Naive thymus-derived CD4-positive, alpha-beta T cell (primary cell): Measurements from ENCODE around the gene COL5A1. TPM values are rescaled to one million over a fixed set of nuclear protein-coding genes. Genes with fewer than 3 reads are reported as not detected.

Experiments used
- ATAC-seq: fragments of 150-1000 bp; cut with Tn5 transposase; 2 replicates; pipeline ENCODE4 v1.10.0; 2021; ENCODE audit warnings: mild to moderate bottlenecking, moderate library complexity
- CTCF ChIA-PET: fragments of 350-600 bp; sonication (Branson Sonifier 250); formaldehyde crosslinking; loops from one replicate; lab custom pipeline; 2021; ENCODE audit warnings: antibody characterized with exemption; lab: Charles Lee
- POLR2A ChIA-PET: fragments of 350-600 bp; sonication (Branson Sonifier 250); formaldehyde crosslinking; loops from one replicate; lab custom pipeline; 2021; ENCODE audit warnings: antibody characterized with exemption, inconsistent platforms; lab: Charles Lee
- DNase-seq, 9 donors: peaks; one replicate each; pipeline versions ENCODE4 v3.0.0 to v3.0.0-alpha.2; 2020 to 2022; ENCODE audit warnings: mixed read lengths in 1 of 9
- H3K27ac ChIP-seq: one replicate; pipeline ENCODE4 v1.7.0; 2013; ENCODE audit warnings: mild to moderate bottlenecking, low read depth, low read length, moderate library complexity
- H3K27me3 ChIP-seq, 2 donors: one replicate each; pipeline ENCODE4 v1.7.0; 2013; ENCODE audit warnings: low read length in 2 of 2, mild to moderate bottlenecking in 2 of 2, moderate library complexity in 2 of 2; ENCODE audit not compliant: control insufficient read depth in 2 of 2, insufficient read depth in 2 of 2
- H3K36me3 ChIP-seq, 3 experiments: 1 replicate in 2 of 3; 2 replicates in 1 of 3; pipeline ENCODE4 v1.7.0; 2013; ENCODE audit warnings: low read length in 3 of 3, mild to moderate bottlenecking in 3 of 3, moderate library complexity in 1 of 3; ENCODE audit not compliant: insufficient read depth in 3 of 3, control insufficient read depth in 2 of 3
- H3K4me1 ChIP-seq, 2 donors: one replicate each; pipeline ENCODE4 v1.7.0; 2013; ENCODE audit warnings: low read length in 2 of 2, mild to moderate bottlenecking in 2 of 2, moderate library complexity in 1 of 2; ENCODE audit not compliant: control insufficient read depth in 2 of 2, insufficient read depth in 2 of 2
- H3K4me3 ChIP-seq: 2 replicates; pipeline ENCODE4 v1.7.0; 2013; ENCODE audit warnings: mild to moderate bottlenecking, low read length
- H3K9me3 ChIP-seq, 3 experiments: 1 replicate in 2 of 3; 2 replicates in 1 of 3; pipeline ENCODE4 v1.7.0; 2013; ENCODE audit warnings: low read length in 3 of 3; ENCODE audit not compliant: control insufficient read depth in 2 of 3
- H3K27ac Mint-ChIP-seq, 9 donors: one replicate each; pipeline ENCODE4 v1.8.0; 2020 to 2022; ENCODE audit warnings: mixed read lengths in 9 of 9, mild to moderate bottlenecking in 8 of 9, moderate library complexity in 5 of 9, inconsistent platforms in 2 of 9
- H3K27me3 Mint-ChIP-seq, 5 donors: one replicate each; pipeline ENCODE4 v1.8.0; 2021 to 2022; ENCODE audit warnings: mixed read lengths in 5 of 5, mild to moderate bottlenecking in 1 of 5
- H3K36me3 Mint-ChIP-seq, 5 donors: one replicate each; pipeline ENCODE4 v1.8.0; 2020 to 2022; ENCODE audit warnings: mixed read lengths in 5 of 5, mild to moderate bottlenecking in 3 of 5, inconsistent platforms in 1 of 5
- H3K4me1 Mint-ChIP-seq, 7 donors: one replicate each; pipeline ENCODE4 v1.8.0; 2020 to 2022; ENCODE audit warnings: mixed read lengths in 7 of 7, mild to moderate bottlenecking in 3 of 7, inconsistent platforms in 1 of 7
- H3K4me3 Mint-ChIP-seq, 10 donors: one replicate each; pipeline ENCODE4 v1.8.0; 2020 to 2022; ENCODE audit warnings: mild to moderate bottlenecking in 10 of 10, mixed read lengths in 10 of 10, moderate library complexity in 6 of 10, inconsistent platforms in 2 of 10
- H3K9me3 Mint-ChIP-seq, 11 donors: one replicate each; pipeline ENCODE4 v1.8.0; 2020 to 2022; ENCODE audit warnings: mixed read lengths in 11 of 11, mild to moderate bottlenecking in 4 of 11, inconsistent platforms in 1 of 11, moderate library complexity in 1 of 11
- intact Hi-C, 2 donors: fragments of 100-400 bp; cut with micrococcal nuclease; formaldehyde crosslinking; loops; one replicate each; pipeline ENCODE4 v1.15.1; 2023
- polyA plus RNA-seq, 2 donors: library from polyadenylated mRNA; unstranded; fragments of 300-500 nt; fragmentation: Illumina TruSeq; gene quantifications; one replicate each; pipeline ENCODE4 v1.2.3, GENCODE V29; 2021
- total RNA-seq, 6 experiments: library from RNA in 5 of 6; stranded (reverse) in 5 of 6; gene quantifications; 1 replicate in 5 of 6; 2 replicates in 1 of 6; pipeline ENCODE4 v1.2.3 and lab custom pipeline; 2021 to 2026

The COL5A1 gene
- total and polyA plus RNA-seq, 7 experiments from 2014 or later: 0.16 to 0.56 (median 0.24) TPM; not detected in 2

- POLR2A ChIA-PET: no interaction called here
- peaks cover 0 to 7% (median 4%) of the 10 kb centered on the region in 5 donors for H3K27me3 Mint-ChIP-seq
- no peak for DNase-seq
- H3K27ac Mint-ChIP-seq: no peak overlapping the region
- no peak overlapping the region for H3K27ac ChIP-seq
- H3K36me3 ChIP-seq: no peaks in the 10 kb centered on the region
- CTCF ChIA-PET: no interaction called here
- no peaks in the 10 kb centered on the region for H3K9me3 ChIP-seq
- H3K4me1 ChIP-seq: no peaks in the 10 kb centered on the region
- no peaks in the 10 kb centered on the region for H3K9me3 Mint-ChIP-seq
- no peak for ATAC-seq
- intact Hi-C loops: no loop called here
- no peaks in the 10 kb centered on the region for H3K36me3 Mint-ChIP-seq
- no peak overlapping the region for H3K4me3 Mint-ChIP-seq
- no peaks in the 10 kb centered on the region for H3K4me1 Mint-ChIP-seq
- no peak overlapping the region for H3K4me3 ChIP-seq
- no peaks in the 10 kb centered on the region for H3K27me3 ChIP-seq
Measured at GRCh38 chr9:134622896-134623257, 18.7 kb upstream of the COL5A1 start.

DNA sequence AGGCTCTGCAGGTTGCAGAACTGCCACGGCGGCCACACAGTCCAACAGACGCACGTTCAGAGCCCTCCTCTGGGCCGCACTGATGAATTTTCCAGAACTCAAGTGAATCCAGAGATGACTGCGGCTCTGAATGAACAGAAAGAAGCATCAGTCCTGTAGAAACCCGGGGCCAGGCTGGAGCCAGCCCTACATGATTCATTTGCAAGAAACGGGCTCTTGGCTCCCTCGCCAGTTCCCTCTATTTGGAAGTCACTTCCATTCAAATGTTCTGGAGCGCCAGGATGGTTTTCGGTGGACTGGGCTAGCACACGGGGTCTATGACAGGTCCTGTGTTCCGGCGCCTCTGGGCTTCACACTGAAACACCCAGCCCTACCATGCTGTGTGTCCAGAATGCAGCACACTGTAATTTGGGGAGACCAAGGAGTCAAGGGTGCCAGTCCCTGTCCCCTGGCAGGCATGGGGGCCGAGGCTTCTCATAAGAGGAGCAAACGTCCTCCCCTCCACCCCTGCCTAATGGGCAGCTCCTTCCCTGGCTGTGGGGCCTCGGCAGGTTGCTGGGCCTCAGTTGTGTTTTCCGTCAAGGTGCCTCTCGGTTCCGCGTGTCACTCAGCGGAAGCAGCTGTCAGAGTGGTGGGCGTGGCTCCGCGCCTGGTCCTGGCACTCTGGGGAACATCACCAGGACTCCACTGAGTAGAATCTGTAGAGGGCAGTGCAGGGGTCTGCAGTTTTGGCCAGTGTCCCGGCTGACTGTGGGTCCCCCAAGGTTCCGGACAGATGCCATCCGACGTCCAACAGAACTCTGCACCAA is 18.1 kb upstream of the COL5A1 start:
- POLR2A ChIA-PET: no interaction called here
- Mint-ChIP-seq H3K27ac (no peak overlapping the region), H3K9me3 (no peaks in the 10 kb centered on the region), H3K27me3 (peaks cover 0 to 7% (median 1%) of the 10 kb centered on the region in 5 donors), H3K4me3 (no peak overlapping the region), H3K4me1 (no peaks in the 10 kb centered on the region), H3K36me3 (no peaks in the 10 kb centered on the region)
- ATAC-seq (no peak), DNase-seq (no peak)
- no peaks in the 10 kb centered on the region for H3K27me3 ChIP-seq
- CTCF ChIA-PET: no interaction called here
- H3K27ac ChIP-seq: no peak overlapping the region
- H3K4me3 ChIP-seq: no peak overlapping the region
- H3K36me3 ChIP-seq: no peaks in the 10 kb centered on the region
- H3K9me3 ChIP-seq: no peaks in the 10 kb centered on the region
- intact Hi-C loops: no loop called here
- H3K4me1 ChIP-seq: no peaks in the 10 kb centered on the region

DNA sequence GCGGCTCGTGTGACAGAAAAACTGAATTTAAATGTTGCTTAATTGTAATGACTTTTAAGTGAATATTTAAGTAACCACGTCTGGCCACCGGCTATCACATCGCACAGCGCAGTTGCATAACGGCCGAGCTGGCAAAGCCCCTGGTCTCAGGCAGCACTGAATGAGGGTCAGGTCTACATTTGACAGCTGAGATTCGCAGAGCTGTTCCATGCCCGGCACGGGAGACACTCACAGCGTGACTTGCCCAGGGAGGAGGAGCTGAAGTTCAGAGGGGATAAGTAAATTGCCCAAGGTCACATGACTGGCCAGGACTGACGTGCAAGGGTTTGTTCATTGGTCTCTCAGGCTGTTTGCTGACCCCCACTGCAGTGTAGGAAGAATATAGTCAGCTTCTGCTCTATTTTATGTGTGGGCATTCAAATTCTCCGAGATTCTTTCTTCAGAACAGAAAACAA is 17.4 kb upstream of the COL5A1 start:
- H3K9me3 Mint-ChIP-seq: no peaks in the 10 kb centered on the region
- H3K4me1 ChIP-seq: no peaks in the 10 kb centered on the region
- no peak overlapping the region for H3K4me3 ChIP-seq
- CTCF ChIA-PET: no interaction called here
- no peaks in the 10 kb centered on the region for H3K4me1 Mint-ChIP-seq
- intact Hi-C loops: no loop called here
- no peaks in the 10 kb centered on the region for H3K36me3 ChIP-seq
- no peaks in the 10 kb centered on the region for H3K27me3 ChIP-seq
- DNase-seq: no peak
- H3K36me3 Mint-ChIP-seq: no peaks in the 10 kb centered on the region
- no peak for ATAC-seq
- H3K27ac Mint-ChIP-seq: no peak overlapping the region
- no peak overlapping the region for H3K27ac ChIP-seq
- no peak overlapping the region for H3K4me3 Mint-ChIP-seq
- H3K27me3 Mint-ChIP-seq: peaks cover 0 to 7% (median 0%) of the 10 kb centered on the region in 5 donors
- no peaks in the 10 kb centered on the region for H3K9me3 ChIP-seq
- POLR2A ChIA-PET: no interaction called here

GRCh38 chr9:134624621-134625181 is 16.9 kb upstream of the COL5A1 start:
- intact Hi-C loops: no loop called here
- H3K36me3 Mint-ChIP-seq: no peaks in the 10 kb centered on the region

GRCh38 chr9:134625361-134626068 is 16.1 kb upstream of the COL5A1 start:
- ChIA-PET POLR2A (no interaction called here), CTCF (no interaction called here)
- H3K27ac ChIP-seq: no peak overlapping the region
- no peak for ATAC-seq
- no peaks in the 10 kb centered on the region for H3K4me1 ChIP-seq
- Mint-ChIP-seq H3K4me1 (no peaks in the 10 kb centered on the region), H3K36me3 (no peaks in the 10 kb centered on the region), H3K27ac (no peak overlapping the region), H3K9me3 (no peaks in the 10 kb centered on the region), H3K27me3 (peaks cover 0 to 7% (median 0%) of the 10 kb centered on the region in 5 donors), H3K4me3 (no peak overlapping the region)
- no peaks in the 10 kb centered on the region for H3K9me3 ChIP-seq
- intact Hi-C loops: no loop called here
- H3K36me3 ChIP-seq: no peaks in the 10 kb centered on the region
- no peak overlapping the region for H3K4me3 ChIP-seq
- no peak for DNase-seq
- no peaks in the 10 kb centered on the region for H3K27me3 ChIP-seq

More at GRCh38 chr9:134624621-134625181, 16.9 kb upstream of the COL5A1 start:
- peak overlapping the region in 1 of 9 donors; percentile 36 for H3K27ac Mint-ChIP-seq
- no peak overlapping the region for H3K4me3 Mint-ChIP-seq
- H3K9me3 Mint-ChIP-seq: no peaks in the 10 kb centered on the region
- no peak for ATAC-seq
- Histone ChIP-seq H3K36me3 (no peaks in the 10 kb centered on the region), H3K27me3 (no peaks in the 10 kb centered on the region), H3K9me3 (no peaks in the 10 kb centered on the region), H3K4me3 (no peak overlapping the region), H3K4me1 (no peaks in the 10 kb centered on the region), H3K27ac (no peak overlapping the region)
- DNase-seq: no peak
- ChIA-PET CTCF (no interaction called here), POLR2A (no interaction called here)
- no peaks in the 10 kb centered on the region for H3K4me1 Mint-ChIP-seq
- H3K27me3 Mint-ChIP-seq: peaks cover 0 to 7% (median 0%) of the 10 kb centered on the region in 5 donors

DNA sequence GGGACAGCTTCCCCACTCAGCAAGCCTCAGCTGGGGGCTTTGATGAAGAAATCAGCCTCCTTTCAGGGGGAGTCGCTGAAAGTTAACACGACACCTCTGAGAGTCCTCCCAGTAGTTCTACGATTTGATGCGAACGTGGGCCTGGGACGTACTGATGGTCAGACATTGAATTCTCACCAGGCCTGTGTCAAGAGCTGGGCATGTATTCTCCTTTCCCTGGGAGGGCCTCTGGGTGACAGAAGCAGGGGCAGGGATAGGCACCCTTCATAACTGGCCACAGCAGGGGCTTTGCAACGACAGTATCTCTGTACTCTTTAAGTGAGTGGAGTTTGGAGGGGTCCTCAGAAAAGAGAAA is 15.6 kb upstream of the COL5A1 start:
- H3K27me3 Mint-ChIP-seq: peaks cover 0 to 7% (median 3%) of the 10 kb centered on the region in 5 donors
- H3K36me3 Mint-ChIP-seq: no peaks in the 10 kb centered on the region
- Histone ChIP-seq H3K36me3 (no peaks in the 10 kb centered on the region), H3K27me3 (no peaks in the 10 kb centered on the region), H3K4me3 (no peak overlapping the region), H3K4me1 (no peaks in the 10 kb centered on the region), H3K27ac (no peak overlapping the region), H3K9me3 (no peaks in the 10 kb centered on the region)
- no peak overlapping the region for H3K27ac Mint-ChIP-seq
- H3K4me3 Mint-ChIP-seq: no peak overlapping the region
- no peaks in the 10 kb centered on the region for H3K4me1 Mint-ChIP-seq
- no peaks in the 10 kb centered on the region for H3K9me3 Mint-ChIP-seq
- ChIA-PET POLR2A (no interaction called here), CTCF (no interaction called here)
- intact Hi-C loops: no loop called here
- ATAC-seq: no peak
- no peak for DNase-seq
